ENCODE data around the gene CBLN3. TPM values are rescaled to one million over a fixed set of nuclear protein-coding genes. Genes with fewer than 3 reads are reported as not detected.

CBLN3 gene
- total and polyA plus RNA-seq, 2 of the 4 experiments (the other 2 are of a cell fraction), result 0.72 to 4.5 TPM

DNA sequence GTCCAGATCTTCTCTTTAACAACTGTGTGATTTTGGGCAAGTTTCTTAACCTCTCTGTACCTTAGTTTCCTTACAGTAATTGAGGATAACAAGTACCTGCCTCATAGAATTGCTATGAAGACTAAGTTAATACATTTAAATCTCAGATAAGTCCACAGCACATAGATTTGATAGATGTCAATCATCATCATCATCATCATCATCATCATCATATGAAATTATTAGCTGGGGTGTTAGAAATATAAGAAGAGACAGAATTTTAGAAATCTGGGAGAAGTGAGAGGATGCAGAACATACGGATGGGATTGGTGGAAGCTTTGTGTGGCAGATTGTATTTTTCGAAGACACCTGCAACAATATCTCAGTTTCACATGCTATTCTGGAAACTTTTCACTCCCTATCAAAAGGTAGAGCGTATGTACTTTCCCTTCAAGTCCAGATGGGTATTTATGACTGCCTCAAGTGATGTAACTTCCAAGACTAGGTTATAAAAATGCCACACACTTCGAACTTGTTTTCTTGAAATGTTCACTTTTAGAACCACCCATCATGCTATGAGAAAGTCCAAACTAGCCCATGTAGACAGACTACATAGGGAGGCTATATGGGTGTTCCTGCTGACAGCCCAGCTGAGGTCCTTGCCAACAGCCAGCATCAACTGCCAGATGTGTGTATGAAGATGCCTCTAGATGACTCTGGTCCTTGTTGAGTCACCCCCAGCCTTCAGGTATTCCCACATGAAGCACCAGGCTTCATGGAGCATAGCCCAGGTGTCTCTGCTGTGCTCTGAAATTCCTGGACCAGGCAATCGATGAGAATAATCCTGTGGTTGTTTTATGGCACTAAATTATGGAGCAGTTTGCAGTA lies 33.8 kb upstream of the CBLN3 start (continued):
- TF ChIP-seq, protein P1, sequence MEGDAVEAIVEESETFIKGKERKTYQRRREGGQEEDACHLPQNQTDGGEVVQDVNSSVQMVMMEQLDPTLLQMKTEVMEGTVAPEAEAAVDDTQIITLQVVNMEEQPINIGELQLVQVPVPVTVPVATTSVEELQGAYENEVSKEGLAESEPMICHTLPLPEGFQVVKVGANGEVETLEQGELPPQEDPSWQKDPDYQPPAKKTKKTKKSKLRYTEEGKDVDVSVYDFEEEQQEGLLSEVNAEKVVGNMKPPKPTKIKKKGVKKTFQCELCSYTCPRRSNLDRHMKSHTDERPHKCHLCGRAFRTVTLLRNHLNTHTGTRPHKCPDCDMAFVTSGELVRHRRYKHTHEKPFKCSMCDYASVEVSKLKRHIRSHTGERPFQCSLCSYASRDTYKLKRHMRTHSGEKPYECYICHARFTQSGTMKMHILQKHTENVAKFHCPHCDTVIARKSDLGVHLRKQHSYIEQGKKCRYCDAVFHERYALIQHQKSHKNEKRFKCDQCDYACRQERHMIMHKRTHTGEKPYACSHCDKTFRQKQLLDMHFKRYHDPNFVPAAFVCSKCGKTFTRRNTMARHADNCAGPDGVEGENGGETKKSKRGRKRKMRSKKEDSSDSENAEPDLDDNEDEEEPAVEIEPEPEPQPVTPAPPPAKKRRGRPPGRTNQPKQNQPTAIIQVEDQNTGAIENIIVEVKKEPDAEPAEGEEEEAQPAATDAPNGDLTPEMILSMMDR (conservative IDR thresholded peaks at IDR 0.05; ENCODE audit: low read depth, low read length), result no peak

DNA sequence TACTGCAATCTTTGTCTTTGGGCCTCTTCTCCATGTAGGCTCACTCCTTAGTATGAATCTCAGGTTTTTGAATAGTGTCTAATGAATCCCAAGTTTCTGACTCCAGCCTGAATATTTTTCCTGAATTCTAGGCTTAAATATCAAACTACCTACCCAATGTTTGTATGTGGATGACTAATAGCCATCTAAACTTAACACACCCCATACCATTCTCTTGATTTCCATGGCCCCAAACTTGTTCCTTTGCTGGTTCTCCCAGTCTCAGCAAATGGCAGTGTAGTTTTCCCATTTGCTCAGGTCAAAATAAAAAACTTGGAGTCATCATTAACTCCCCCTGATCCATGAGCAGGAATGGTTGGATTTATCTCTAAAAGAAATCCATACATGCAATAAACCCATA lies 31.9 kb upstream of the CBLN3 start:
- Histone ChIP-seq H3K9me1 (ENCODE audit: insufficient read depth, low read length) (no peaks in the 10 kb centered on the region), H3K36me3 (ENCODE audit: control insufficient read depth, insufficient read depth, low read length) (no peaks in the 10 kb centered on the region), H2AK9ac (replicated peaks; ENCODE audit: low read depth, low read length, poor library complexity) (no peak overlapping the region), H3K56ac (ENCODE audit: extremely low read depth, insufficient read depth, low read length) (no peak overlapping the region), H3K14ac (replicated peaks; ENCODE audit: low read depth, low read length) (no peak overlapping the region), H2BK20ac (ENCODE audit: low read depth, low read length) (no peak overlapping the region), H3K79me1 (ENCODE audit: low read depth in 1 of 2, low read length in 2 of 2) (no peaks in the 10 kb centered on the region), H3K27me3 (ENCODE audit: control insufficient read depth, insufficient read depth, low read length) (no peaks in the 10 kb centered on the region), H3K4me1 (ENCODE audit: control insufficient read depth, insufficient read depth, low read length) (no peaks in the 10 kb centered on the region), H2BK15ac (ENCODE audit: low read depth, low read length) (no peak overlapping the region), H3K4ac (ENCODE audit: low read depth, low read length) (no peak overlapping the region), H2AK5ac (ENCODE audit: low read depth, low read length) (no peak overlapping the region), H4K91ac (ENCODE audit: insufficient read depth, low read depth, low read length) (no peak overlapping the region), H4K20me1 (ENCODE audit: insufficient read depth, low read length) (no peaks in the 10 kb centered on the region), H4K8ac (ENCODE audit: low read depth in 2 of 2, low read length in 2 of 2) (no peak overlapping the region), H3K9ac (ENCODE audit: low read depth, low read length) (no peak overlapping the region), H3K23ac (ENCODE audit: low read depth, low read length) (no peak overlapping the region), H4K5ac (ENCODE audit: low read depth, low read length) (no peak overlapping the region), H3K9me3 (ENCODE audit: control insufficient read depth, insufficient read depth, low read length) (0 out of 2 replicates have a peak, but pooled peaks cover 2% of the 10 kb centered on the region), H3K18ac (ENCODE audit: low read depth, low read length) (no peak overlapping the region), H3K4me2 (ENCODE audit: low read depth, low read length) (no peak overlapping the region), H2BK5ac (ENCODE audit: low read depth, low read length, poor library complexity, severe bottlenecking) (no peak overlapping the region), H3K4me3 (ENCODE audit: insufficient read depth, low read depth, low read length) (no peak overlapping the region), H2AFZ (replicated peaks; ENCODE audit: low read length, poor library complexity) (no peak overlapping the region), H2BK120ac (ENCODE audit: low read depth, low read length) (no peak overlapping the region), H3K27ac (ENCODE audit: insufficient read depth, low read length) (no peak overlapping the region)
- intact Hi-C loops (cut with micrococcal nuclease) (loop anchor here (10.0 kb wide), 1 partner anchor 163 kb away; no protein-coding TSS in a partner anchor), in situ Hi-C loops (cut with MboI; ENCODE audit: low sequenced_read_pairs) (no loop called here), dilution Hi-C loops (cut with HindIII; ENCODE audit: low sequenced_read_pairs, unreplicated experiment) (no loop called here)
- ChIA-PET POLR2A (ENCODE audit: unreplicated experiment) (no interaction called here), CTCF (no interaction called here)
- BruUV-seq (replicated peaks), result no TSS peak
- DNase-seq (no peak), ATAC-seq (ENCODE audit: low read depth) (no peak)
- TF ChIP-seq POLR2A (IDR thresholded peaks at IDR 0.05; ENCODE audit: low read depth, low read length) (no peak), RCOR1 (IDR thresholded peaks at IDR 0.05; ENCODE audit: insufficient replicate concordance, low read length) (no peak), MAZ (IDR thresholded peaks at IDR 0.05; ENCODE audit: borderline replicate concordance, low read depth, low read length) (no peak), RAD21 (IDR thresholded peaks at IDR 0.05; ENCODE audit: low read length) (no peak), FOS (IDR thresholded peaks at IDR 0.05; ENCODE audit: low read depth, low read length) (no peak), RFX5 (IDR thresholded peaks at IDR 0.05; ENCODE audit: low read depth, low read length) (no peak), MXI1 (IDR thresholded peaks at IDR 0.05; ENCODE audit: borderline replicate concordance, low read depth, low read length) (no peak), CHD1 (IDR thresholded peaks at IDR 0.05; ENCODE audit: low read depth, low read length) (no peak), CEBPB (IDR thresholded peaks at IDR 0.05; ENCODE audit: low read depth, low read length) (no peak), BHLHE40 (IDR thresholded peaks at IDR 0.05; ENCODE audit: low read depth, low read length) (no peak), NFE2L2 (IDR thresholded peaks at IDR 0.05; ENCODE audit: low read depth, low read length) (no peak)
- TF ChIP-seq, protein P2, sequence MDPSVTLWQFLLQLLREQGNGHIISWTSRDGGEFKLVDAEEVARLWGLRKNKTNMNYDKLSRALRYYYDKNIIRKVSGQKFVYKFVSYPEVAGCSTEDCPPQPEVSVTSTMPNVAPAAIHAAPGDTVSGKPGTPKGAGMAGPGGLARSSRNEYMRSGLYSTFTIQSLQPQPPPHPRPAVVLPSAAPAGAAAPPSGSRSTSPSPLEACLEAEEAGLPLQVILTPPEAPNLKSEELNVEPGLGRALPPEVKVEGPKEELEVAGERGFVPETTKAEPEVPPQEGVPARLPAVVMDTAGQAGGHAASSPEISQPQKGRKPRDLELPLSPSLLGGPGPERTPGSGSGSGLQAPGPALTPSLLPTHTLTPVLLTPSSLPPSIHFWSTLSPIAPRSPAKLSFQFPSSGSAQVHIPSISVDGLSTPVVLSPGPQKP (IDR thresholded peaks at IDR 0.05; ENCODE audit: borderline replicate concordance, low read depth, low read length), result no peak

Measured in IMR-90 (cell line).